Measurements from ENCODE around the gene CD320.

DNA sequence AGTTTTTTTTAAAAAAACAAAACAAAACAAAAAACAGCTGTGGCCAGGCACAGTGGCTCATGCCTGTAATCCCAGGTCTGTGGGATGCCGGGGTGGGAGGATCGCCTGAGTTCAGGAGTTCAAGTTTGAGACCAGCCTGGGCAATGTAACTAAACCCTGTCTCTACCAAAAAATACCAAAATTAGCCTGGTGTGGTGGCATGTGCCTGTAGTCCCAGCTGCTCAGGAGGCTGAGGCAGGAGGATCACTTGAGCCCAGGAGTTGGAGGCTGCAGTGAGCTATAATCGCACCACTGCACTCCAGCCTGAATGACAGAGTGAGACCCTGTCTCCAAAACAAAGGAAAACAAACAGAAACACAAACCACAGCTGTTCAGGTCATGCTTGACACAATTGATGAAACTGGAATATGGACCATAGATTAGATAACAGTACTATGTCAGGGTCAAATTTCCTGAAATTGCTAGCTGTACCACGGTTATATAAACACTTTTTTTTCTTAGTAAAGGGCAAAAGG, 48.9 kb upstream of the CD320 start:
- TF ChIP-seq, protein P1, sequence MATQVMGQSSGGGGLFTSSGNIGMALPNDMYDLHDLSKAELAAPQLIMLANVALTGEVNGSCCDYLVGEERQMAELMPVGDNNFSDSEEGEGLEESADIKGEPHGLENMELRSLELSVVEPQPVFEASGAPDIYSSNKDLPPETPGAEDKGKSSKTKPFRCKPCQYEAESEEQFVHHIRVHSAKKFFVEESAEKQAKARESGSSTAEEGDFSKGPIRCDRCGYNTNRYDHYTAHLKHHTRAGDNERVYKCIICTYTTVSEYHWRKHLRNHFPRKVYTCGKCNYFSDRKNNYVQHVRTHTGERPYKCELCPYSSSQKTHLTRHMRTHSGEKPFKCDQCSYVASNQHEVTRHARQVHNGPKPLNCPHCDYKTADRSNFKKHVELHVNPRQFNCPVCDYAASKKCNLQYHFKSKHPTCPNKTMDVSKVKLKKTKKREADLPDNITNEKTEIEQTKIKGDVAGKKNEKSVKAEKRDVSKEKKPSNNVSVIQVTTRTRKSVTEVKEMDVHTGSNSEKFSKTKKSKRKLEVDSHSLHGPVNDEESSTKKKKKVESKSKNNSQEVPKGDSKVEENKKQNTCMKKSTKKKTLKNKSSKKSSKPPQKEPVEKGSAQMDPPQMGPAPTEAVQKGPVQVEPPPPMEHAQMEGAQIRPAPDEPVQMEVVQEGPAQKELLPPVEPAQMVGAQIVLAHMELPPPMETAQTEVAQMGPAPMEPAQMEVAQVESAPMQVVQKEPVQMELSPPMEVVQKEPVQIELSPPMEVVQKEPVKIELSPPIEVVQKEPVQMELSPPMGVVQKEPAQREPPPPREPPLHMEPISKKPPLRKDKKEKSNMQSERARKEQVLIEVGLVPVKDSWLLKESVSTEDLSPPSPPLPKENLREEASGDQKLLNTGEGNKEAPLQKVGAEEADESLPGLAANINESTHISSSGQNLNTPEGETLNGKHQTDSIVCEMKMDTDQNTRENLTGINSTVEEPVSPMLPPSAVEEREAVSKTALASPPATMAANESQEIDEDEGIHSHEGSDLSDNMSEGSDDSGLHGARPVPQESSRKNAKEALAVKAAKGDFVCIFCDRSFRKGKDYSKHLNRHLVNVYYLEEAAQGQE (IDR thresholded peaks at IDR 0.05; ENCODE audit: borderline replicate concordance), result no peak
- TF ChIP-seq MXI1 (conservative IDR thresholded peaks at IDR 0.05; ENCODE audit: poor library complexity, severe bottlenecking), result no peak
